Mucosa of gallbladder (tissue), 1 donor: ENCODE data around the gene ALOX5. TPM values are rescaled to one million over a fixed set of nuclear protein-coding genes. Genes with fewer than 3 reads are reported as not detected.
"Not testable (repeated sequence)": the region's sequence is repeated elsewhere in the genome, so short reads cannot be mapped to it uniquely, and the experiment has no call there.

Experiments used
- DNase-seq: peaks from one replicate; pipeline ENCODE4 v3.0.0-alpha.2; 2020; ENCODE audit warnings: low spot score
- total RNA-seq: library from RNA; stranded (reverse); gene quantifications from one replicate; pipeline ENCODE4 v1.2.1, GENCODE V29; 2021
- donor health status: DM: no; HTN: no; CAD: no.

The ALOX5 gene
- total RNA-seq, 1 donor from 2014 or later = 25.8 TPM

- DNase-seq = no peak
Observed at GRCh38 chr10:45404770-45405120, 30.7 kb downstream of the ALOX5 start.

- DNase-seq = no peak
Observed at GRCh38 chr10:45407542-45407941, 33.5 kb downstream of the ALOX5 start.

- DNase-seq = no peak
Observed at GRCh38 chr10:45408421-45409319, 34.7 kb downstream of the ALOX5 start.

GRCh38 chr10:45409347-45409746 lies 35.3 kb downstream of the ALOX5 start:
- DNase-seq = not testable (repeated sequence)

- no peak for DNase-seq
Observed at GRCh38 chr10:45409782-45410181, 35.8 kb downstream of the ALOX5 start.

- DNase-seq = no peak
Observed at GRCh38 chr10:45410489-45410806, 36.4 kb downstream of the ALOX5 start.

GRCh38 chr10:45410807-45411606 lies 37.0 kb downstream of the ALOX5 start:
- DNase-seq = no peak

- no peak for DNase-seq
Observed at GRCh38 chr10:45411607-45411940, 37.6 kb downstream of the ALOX5 start.

GRCh38 chr10:45415062-45415461 lies 41.0 kb downstream of the ALOX5 start:
- DNase-seq = not testable (repeated sequence)

- no peak for DNase-seq
Observed at GRCh38 chr10:45416603-45417002, 42.6 kb downstream of the ALOX5 start.

GRCh38 chr10:45417746-45418145 lies 43.7 kb downstream of the ALOX5 start:
- no peak for DNase-seq

GRCh38 chr10:45418417-45418848 lies 44.4 kb downstream of the ALOX5 start:
- no peak for DNase-seq

- DNase-seq = peak; percentile 51
Observed at GRCh38 chr10:45418849-45419675, 45.0 kb downstream of the ALOX5 start.

GRCh38 chr10:45419676-45420025 lies 45.6 kb downstream of the ALOX5 start:
- DNase-seq = no peak

- peak; percentile 73 for DNase-seq
Observed at GRCh38 chr10:45420453-45421192, 46.6 kb downstream of the ALOX5 start.

- DNase-seq = no peak
Observed at GRCh38 chr10:45421221-45422097, 47.4 kb downstream of the ALOX5 start.

GRCh38 chr10:45422207-45422865 lies 48.3 kb downstream of the ALOX5 start:
- DNase-seq = no peak

GRCh38 chr10:45422866-45423659 lies 49.0 kb downstream of the ALOX5 start:
- no peak for DNase-seq

- DNase-seq = no peak
Observed at GRCh38 chr10:45423976-45424499, 50.0 kb downstream of the ALOX5 start.
